HCT116 (cell line): ENCODE measurements around the gene ELK3. TPM values are rescaled to one million over a fixed set of nuclear protein-coding genes. Genes with fewer than 3 reads are reported as not detected.

Experiments used
- ATAC-seq: fragments of 200-7000 bp; cut with Tn5 transposase; 2 replicates; pipeline ENCODE4 v1.9.1; 2020; ENCODE audit warnings: mild to moderate bottlenecking, moderate library complexity
- BruUV-seq: library from RNA; stranded (reverse); fragments of 400-500 nt; replicated peaks from 2 replicates; lab custom pipeline; 2021; lab: Mats Ljungman, UMichigan
- CTCF ChIA-PET: fragments of 300-600 bp; sonication (Branson Sonifier 250); formaldehyde crosslinking; loops from one replicate; lab custom pipeline; 2021; ENCODE audit warnings: antibody characterized with exemption; lab: Charles Lee
- POLR2A ChIA-PET: fragments of 300-600, 350-600 bp; sonication (Branson Sonifier 250); formaldehyde crosslinking; loops from one replicate; lab custom pipeline; 2021; ENCODE audit warnings: antibody characterized with exemption; lab: Charles Lee
- RAD21 ChIA-PET, 2 experiments: fragments of 300-600 bp; sonication (Branson Sonifier 250); formaldehyde crosslinking; loops; one replicate each; lab custom pipeline; 2023; ENCODE audit warnings: low total read pairs in 2 of 2; ENCODE audit not compliant: uncharacterized antibody in 2 of 2, unreplicated experiment in 2 of 2, low non-redundant PET in 1 of 2; lab: Charles Lee
- DNase-seq: peaks from one replicate; pipeline ENCODE4 v3.0.0-alpha.2; 2010; ENCODE audit warnings: low read depth, low spot score
- H2AFZ ChIP-seq: fragments of 200-600 bp; shearing (Covaris generic), sonication (generic); 2 replicates; pipeline ENCODE4 v1.6.1; 2017; ENCODE audit warnings: low read depth, mixed run types, mixed read lengths, antibody characterized with exemption, low read length; ENCODE audit not compliant: poor library complexity, severe bottlenecking
- H3K27ac ChIP-seq: 2 replicates; pipeline ENCODE4 v1.5.1; 2012; ENCODE audit warnings: low read depth, low read length
- H3K27me3 ChIP-seq: fragments of 200-600 bp; sonication (generic); 2 replicates; pipeline ENCODE4 v1.6.1; 2016; ENCODE audit warnings: mixed run types, low read length, mixed read lengths; ENCODE audit not compliant: insufficient read depth
- H3K36me3 ChIP-seq, 2 experiments: fragments of 200-500 bp in 1 of 2; fragments of 200-600 bp in 1 of 2; sonication (Bioruptor generic) in 1 of 2; sonication (generic) in 1 of 2; 2 replicates each; pipeline versions ENCODE4 v1.5.1 to v1.6.1; 2014 to 2016; ENCODE audit warnings: low read length in 2 of 2, inconsistent platforms in 1 of 2, mixed read lengths in 1 of 2, mixed run types in 1 of 2; ENCODE audit not compliant: insufficient read depth in 2 of 2, control insufficient read depth in 1 of 2
- H3K4me1 ChIP-seq, 2 experiments: fragments of 200-600 bp in 1 of 2; sonication (generic) in 1 of 2; 2 replicates each; pipeline versions ENCODE4 v1.5.1 to v1.6.1; 2012 to 2017; ENCODE audit warnings: low read length in 2 of 2, inconsistent platforms in 1 of 2, mild to moderate bottlenecking in 1 of 2, mixed read lengths in 1 of 2, mixed run types in 1 of 2, moderate library complexity in 1 of 2; ENCODE audit not compliant: insufficient read depth in 2 of 2, control insufficient read depth in 1 of 2
- H3K4me2 ChIP-seq: fragments of 200-600 bp; sonication (generic); 2 replicates; pipeline ENCODE4 v1.6.1; 2017; ENCODE audit warnings: mixed run types, low read length, mixed read lengths
- H3K4me3 ChIP-seq, 2 experiments: fragments of 200-600 bp in 1 of 2; sonication (generic) in 1 of 2; replicated peaks in 1 of 2; 2 replicates each; pipeline ENCODE4 v1.5.1; 2011 to 2016; ENCODE audit warnings: low read length in 2 of 2, control low read depth in 1 of 2, low read depth in 1 of 2, mild to moderate bottlenecking in 1 of 2, mixed read lengths in 1 of 2, mixed run types in 1 of 2
- H3K79me2 ChIP-seq: fragments of 200-600 bp; sonication (generic); 2 replicates; pipeline ENCODE4 v1.6.1; 2017; ENCODE audit warnings: mild to moderate bottlenecking, mixed run types, low read length, moderate library complexity, mixed read lengths; ENCODE audit not compliant: insufficient read depth
- H3K9ac ChIP-seq: fragments of 200-600 bp; sonication (generic); 2 replicates; pipeline ENCODE4 v1.6.1; 2016; ENCODE audit warnings: low read length, mixed read lengths
- H3K9me2 ChIP-seq: fragments of 200-600 bp; sonication (generic), shearing (Covaris generic); 2 replicates; pipeline ENCODE4 v1.6.1; 2017; ENCODE audit warnings: mixed run types, mild to moderate bottlenecking, moderate library complexity; ENCODE audit not compliant: insufficient read depth
- H3K9me3 ChIP-seq, 2 experiments: fragments of 200-500 bp in 1 of 2; fragments of 200-600 bp in 1 of 2; sonication (Bioruptor generic) in 1 of 2; sonication (generic) in 1 of 2; 2 replicates each; pipeline ENCODE4 v1.6.1; 2014 to 2017; ENCODE audit warnings: low read length in 2 of 2, mixed read lengths in 2 of 2, inconsistent platforms in 1 of 2, low read depth in 1 of 2, mild to moderate bottlenecking in 1 of 2, mixed run types in 1 of 2, moderate library complexity in 1 of 2; ENCODE audit not compliant: control insufficient read depth in 1 of 2, insufficient read depth in 1 of 2
- H4K20me1 ChIP-seq: fragments of 200-600 bp; sonication (generic), shearing (Covaris generic); 2 replicates; pipeline ENCODE4 v1.6.1; 2017; ENCODE audit warnings: mixed run types, mild to moderate bottlenecking, moderate library complexity; ENCODE audit not compliant: insufficient read depth
- ATF3 ChIP-seq: IDR thresholded peaks from 2 replicates; pipeline ENCODE4 v1.6.1; 2012
- CEBPB ChIP-seq: IDR thresholded peaks from 2 replicates; pipeline ENCODE4 v1.6.1; 2012; ENCODE audit warnings: low read depth
- EGR1 ChIP-seq: IDR thresholded peaks from 2 replicates; pipeline ENCODE4 v1.6.1; 2012; ENCODE audit warnings: low read depth
- ELF1 ChIP-seq: IDR thresholded peaks from 2 replicates; pipeline ENCODE4 v1.6.1; 2012; ENCODE audit warnings: low read depth, borderline replicate concordance
- EZH2 ChIP-seq: fragments of 200-600 bp; sonication (generic); IDR thresholded peaks from 2 replicates; pipeline ENCODE4 v1.6.1; 2017; ENCODE audit warnings: antibody characterized with exemption, mixed run types
- POLR2A ChIP-seq: IDR thresholded peaks from 2 replicates; pipeline ENCODE4 v1.7.0; 2011; ENCODE audit warnings: borderline replicate concordance; ENCODE audit not compliant: insufficient read depth, insufficient read length; ENCODE audit errors: extremely low read depth
- RAD21 ChIP-seq: IDR thresholded peaks from 2 replicates; pipeline ENCODE4 v1.6.1; 2012; ENCODE audit warnings: low read depth, mild to moderate bottlenecking
- SIN3A ChIP-seq: IDR thresholded peaks from 2 replicates; pipeline ENCODE4 v1.6.1; 2012; ENCODE audit warnings: low read depth
- SP1 ChIP-seq: IDR thresholded peaks from 2 replicates; pipeline ENCODE4 v1.6.1; 2012; ENCODE audit warnings: low read depth
- ZNF274 ChIP-seq: fragments of 200-500 bp; sonication (Bioruptor generic); IDR thresholded peaks from 2 replicates; pipeline ENCODE4 v1.6.1; 2014; ENCODE audit warnings: mild to moderate bottlenecking, low read depth, low read length, inconsistent platforms
- intact Hi-C: fragments of 100-400 bp; cut with micrococcal nuclease; formaldehyde crosslinking; loops from 2 replicates; pipeline ENCODE4 v1.10.0; 2022
- total RNA-seq: library from RNA; stranded (reverse); gene quantifications from one replicate; pipeline ENCODE4 v1.2.1, GENCODE V29; 2021; ENCODE audit not compliant: unreplicated experiment
- TF ChIP-seq, protein P1 (sequence below), 3 experiments: fragments of 200-600 bp in 1 of 3; sonication (generic) in 1 of 3; IDR thresholded peaks in 2 of 3; conservative IDR thresholded peaks in 1 of 3; 2 replicates each; pipeline ENCODE4 v1.5.1; 2012 to 2017; ENCODE audit warnings: low read depth in 2 of 3, low read length in 2 of 3, antibody characterized with exemption in 1 of 3, borderline replicate concordance in 1 of 3, control low read depth in 1 of 3, mild to moderate bottlenecking in 1 of 3, mixed read lengths in 1 of 3, mixed run types in 1 of 3, moderate library complexity in 1 of 3; ENCODE audit not compliant: insufficient read depth in 1 of 3

Gene ELK3
- total RNA-seq, 1 experiment from 2014 or later = 45.6 TPM

GRCh38 chr12:96241431-96241830 is 47.3 kb downstream of the ELK3 start:
- H4K20me1 ChIP-seq = no peaks in the 10 kb centered on the region
- no peak overlapping the region for H3K4me3 ChIP-seq
- H3K27ac ChIP-seq = no peak overlapping the region
- H3K4me2 ChIP-seq = no peak overlapping the region
- no peak for ATAC-seq
- intact Hi-C loops = no loop called here
- RAD21 ChIA-PET = no interaction called here
- no peaks in the 10 kb centered on the region for H3K9me3 ChIP-seq
- no peaks in the 10 kb centered on the region for H3K4me1 ChIP-seq
- CTCF ChIA-PET = no interaction called here
- H3K79me2 ChIP-seq = peaks cover 81% of the 10 kb centered on the region
- no TSS peak for BruUV-seq
- DNase-seq = no peak
- no peaks in the 10 kb centered on the region for H3K9me2 ChIP-seq
- no peaks in the 10 kb centered on the region for H3K36me3 ChIP-seq
- TF ChIP-seq SP1 (no peak), ELF1 (no peak), ZNF274 (no peak), CEBPB (no peak)
- TF ChIP-seq, all 23 proteins: peak for 0
- H3K9ac ChIP-seq = no peak overlapping the region
- no peaks in the 10 kb centered on the region for H3K27me3 ChIP-seq
- POLR2A ChIA-PET = no interaction called here
- H2AFZ ChIP-seq = no peak overlapping the region

DNA sequence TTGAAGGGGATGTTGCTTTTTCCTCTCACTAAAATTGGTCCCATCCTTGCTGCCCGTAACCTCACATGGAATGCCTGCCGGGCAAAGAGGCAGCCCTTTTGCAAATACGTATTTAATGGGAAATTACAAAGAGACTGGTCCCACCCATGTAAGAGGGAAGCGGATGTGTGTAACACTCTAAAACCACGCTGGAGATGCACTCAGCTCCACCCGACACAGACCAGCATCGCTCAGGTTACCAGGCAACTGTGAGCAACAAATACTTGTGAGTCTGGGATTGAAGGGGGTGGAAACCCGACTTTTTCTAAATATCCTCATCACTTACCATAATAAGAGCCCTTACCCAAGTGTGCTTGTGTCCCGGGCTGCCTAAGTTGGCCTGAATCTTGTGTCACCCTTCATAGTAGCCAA is 47.7 kb downstream of the ELK3 start:
- Histone ChIP-seq H3K9me3 (no peaks in the 10 kb centered on the region), H3K4me3 (no peak overlapping the region), H3K4me1 (no peaks in the 10 kb centered on the region), H4K20me1 (no peaks in the 10 kb centered on the region), H3K27ac (no peak overlapping the region), H3K27me3 (no peaks in the 10 kb centered on the region), H3K4me2 (no peak overlapping the region), H3K36me3 (peaks cover 0 to 1% of the 10 kb centered on the region in 2 experiments; a peak in 1 of 4 replicates), H3K9ac (no peak overlapping the region), H3K79me2 (peaks cover 77% of the 10 kb centered on the region), H3K9me2 (no peaks in the 10 kb centered on the region), H2AFZ (no peak overlapping the region)
- DNase-seq (no peak), ATAC-seq (no peak)
- TF ChIP-seq EZH2 = no peak
- TF ChIP-seq EGR1 = no peak
- no peak for TF ChIP-seq ATF3
- no peak for TF ChIP-seq SP1
- TF ChIP-seq, protein P1, sequence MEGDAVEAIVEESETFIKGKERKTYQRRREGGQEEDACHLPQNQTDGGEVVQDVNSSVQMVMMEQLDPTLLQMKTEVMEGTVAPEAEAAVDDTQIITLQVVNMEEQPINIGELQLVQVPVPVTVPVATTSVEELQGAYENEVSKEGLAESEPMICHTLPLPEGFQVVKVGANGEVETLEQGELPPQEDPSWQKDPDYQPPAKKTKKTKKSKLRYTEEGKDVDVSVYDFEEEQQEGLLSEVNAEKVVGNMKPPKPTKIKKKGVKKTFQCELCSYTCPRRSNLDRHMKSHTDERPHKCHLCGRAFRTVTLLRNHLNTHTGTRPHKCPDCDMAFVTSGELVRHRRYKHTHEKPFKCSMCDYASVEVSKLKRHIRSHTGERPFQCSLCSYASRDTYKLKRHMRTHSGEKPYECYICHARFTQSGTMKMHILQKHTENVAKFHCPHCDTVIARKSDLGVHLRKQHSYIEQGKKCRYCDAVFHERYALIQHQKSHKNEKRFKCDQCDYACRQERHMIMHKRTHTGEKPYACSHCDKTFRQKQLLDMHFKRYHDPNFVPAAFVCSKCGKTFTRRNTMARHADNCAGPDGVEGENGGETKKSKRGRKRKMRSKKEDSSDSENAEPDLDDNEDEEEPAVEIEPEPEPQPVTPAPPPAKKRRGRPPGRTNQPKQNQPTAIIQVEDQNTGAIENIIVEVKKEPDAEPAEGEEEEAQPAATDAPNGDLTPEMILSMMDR (IDR thresholded peaks at IDR 0.05 in 2 of 3, conservative IDR thresholded peaks at IDR 0.05 in 1 of 3; ENCODE audit: borderline replicate concordance in 1 of 3, insufficient read depth in 1 of 3, low read depth in 2 of 3, low read length in 2 of 3) = no peak
- no peak for TF ChIP-seq SIN3A
- no peak for TF ChIP-seq RAD21
- TF ChIP-seq POLR2A = no peak
- no TSS peak for BruUV-seq
- ChIA-PET POLR2A (no interaction called here), RAD21 (interaction anchor here in 1 of 2 experiments (0.6 kb wide), 1 partner anchor 243 kb away, joined by 7 read pairs; no protein-coding TSS in a partner anchor), CTCF (no interaction called here)
- intact Hi-C loops = no loop called here
